Cardiac muscle cell (in vitro differentiated cells and primary cell): ENCODE results near the gene SULT2A1. TPM values are rescaled to one million over a fixed set of nuclear protein-coding genes. Genes with fewer than 3 reads are reported as not detected.

Experiments
- DNase-seq, 2 donors: peaks; one replicate each; pipeline versions ENCODE4 v3.0.0 to v3.0.0-alpha.2; 2010 to 2017; ENCODE audit warnings: low read depth in 1 of 2, low spot score in 1 of 2
- H3K27ac ChIP-seq: fragments of 200-600 bp; sonication (generic); 2 replicates; pipeline ENCODE4 v1.5.1; 2016
- H3K27me3 ChIP-seq: fragments of 200-600 bp; sonication (generic); 2 replicates; pipeline ENCODE4 v1.6.0; 2016; ENCODE audit warnings: control low read depth
- H3K36me3 ChIP-seq: fragments of 200-600 bp; sonication (generic); 2 replicates; pipeline ENCODE4 v1.5.1; 2016; ENCODE audit warnings: control low read depth
- H3K4me1 ChIP-seq: fragments of 200-600 bp; sonication (generic); 2 replicates; pipeline ENCODE4 v1.8.1; 2017; ENCODE audit warnings: low read depth, mild to moderate bottlenecking, mixed run types
- H3K4me3 ChIP-seq: fragments of 200-600 bp; sonication (generic); 2 replicates; pipeline ENCODE4 v1.5.1; 2016; ENCODE audit warnings: mild to moderate bottlenecking
- H3K9me3 ChIP-seq: fragments of 200-600 bp; sonication (generic); 2 replicates; pipeline ENCODE4 v1.5.1; 2017; ENCODE audit warnings: low read depth, mild to moderate bottlenecking, control low read depth
- polyA plus RNA-seq: library from polyadenylated mRNA; unstranded; fragments of >200 nt; fragmentation: Nextera tagmentation; extraction: Ambion mirVana; gene quantifications from 2 replicates; pipeline ENCODE4 v1.2.1, GENCODE V29; 2016
- total RNA-seq: library from RNA; depleted of rRNA; stranded (reverse); fragments of >200 nt; gene quantifications from 2 replicates; pipeline ENCODE4 v1.2.3, GENCODE V29; 2016
- TF ChIP-seq, protein P1 (sequence below): IDR thresholded peaks from 2 replicates; pipeline ENCODE4 v1.5.1; 2012; ENCODE audit warnings: low read depth, mild to moderate bottlenecking, low read length

SULT2A1 gene
- total and polyA plus RNA-seq, 2 experiments from 2014 or later = 0.09 TPM; not detected in 1

DNA sequence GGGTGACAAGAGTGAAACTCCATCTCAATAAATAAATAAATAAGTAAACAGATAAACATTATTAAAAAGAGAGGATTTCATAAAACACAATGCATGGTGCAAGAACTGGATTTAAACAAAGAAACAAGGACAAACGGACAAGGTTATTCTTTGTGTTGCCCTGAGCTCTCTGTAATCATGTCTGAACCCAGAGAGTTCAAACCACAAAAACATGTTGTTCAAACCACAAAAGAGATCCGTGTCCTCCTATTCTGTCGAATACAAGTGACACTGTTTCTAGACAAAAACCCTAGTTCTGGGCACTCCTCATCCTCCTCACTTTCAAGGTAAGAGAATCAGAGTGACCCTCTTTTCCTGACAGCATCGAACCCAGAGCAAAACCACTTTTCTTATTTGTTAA, 31.7 kb downstream of the SULT2A1 start:
- H3K4me3 ChIP-seq = no peak overlapping the region
- no peaks in the 10 kb centered on the region for H3K9me3 ChIP-seq
- TF ChIP-seq, protein P1, sequence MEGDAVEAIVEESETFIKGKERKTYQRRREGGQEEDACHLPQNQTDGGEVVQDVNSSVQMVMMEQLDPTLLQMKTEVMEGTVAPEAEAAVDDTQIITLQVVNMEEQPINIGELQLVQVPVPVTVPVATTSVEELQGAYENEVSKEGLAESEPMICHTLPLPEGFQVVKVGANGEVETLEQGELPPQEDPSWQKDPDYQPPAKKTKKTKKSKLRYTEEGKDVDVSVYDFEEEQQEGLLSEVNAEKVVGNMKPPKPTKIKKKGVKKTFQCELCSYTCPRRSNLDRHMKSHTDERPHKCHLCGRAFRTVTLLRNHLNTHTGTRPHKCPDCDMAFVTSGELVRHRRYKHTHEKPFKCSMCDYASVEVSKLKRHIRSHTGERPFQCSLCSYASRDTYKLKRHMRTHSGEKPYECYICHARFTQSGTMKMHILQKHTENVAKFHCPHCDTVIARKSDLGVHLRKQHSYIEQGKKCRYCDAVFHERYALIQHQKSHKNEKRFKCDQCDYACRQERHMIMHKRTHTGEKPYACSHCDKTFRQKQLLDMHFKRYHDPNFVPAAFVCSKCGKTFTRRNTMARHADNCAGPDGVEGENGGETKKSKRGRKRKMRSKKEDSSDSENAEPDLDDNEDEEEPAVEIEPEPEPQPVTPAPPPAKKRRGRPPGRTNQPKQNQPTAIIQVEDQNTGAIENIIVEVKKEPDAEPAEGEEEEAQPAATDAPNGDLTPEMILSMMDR = no peak
- H3K27ac ChIP-seq = no peak overlapping the region
- H3K4me1 ChIP-seq = no peaks in the 10 kb centered on the region
- H3K36me3 ChIP-seq = no peaks in the 10 kb centered on the region
- H3K27me3 ChIP-seq = no peaks in the 10 kb centered on the region
- DNase-seq = no peak

DNA sequence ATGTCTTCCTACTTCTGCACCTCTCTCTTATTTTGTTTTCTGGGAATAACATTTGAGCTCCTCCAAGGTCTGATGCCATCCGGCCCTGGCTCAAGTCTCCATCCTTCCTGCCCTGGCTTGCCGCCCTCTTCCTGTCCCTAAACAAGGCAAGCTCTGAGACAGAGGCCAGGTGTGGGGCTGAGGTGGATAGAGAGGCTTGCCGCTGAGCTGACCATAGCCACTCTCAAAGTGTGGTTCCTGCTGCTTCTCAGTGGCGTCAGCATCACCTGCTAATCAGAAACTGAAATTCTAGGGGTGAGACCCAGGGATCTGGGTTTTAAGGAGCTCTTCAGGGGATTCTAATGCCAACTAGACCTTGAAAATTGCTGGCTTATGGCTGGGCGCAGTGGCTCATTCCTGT, 33.1 kb downstream of the SULT2A1 start:
- TF ChIP-seq, protein P1 = no peak
- H3K27me3 ChIP-seq = no peaks in the 10 kb centered on the region

DNA sequence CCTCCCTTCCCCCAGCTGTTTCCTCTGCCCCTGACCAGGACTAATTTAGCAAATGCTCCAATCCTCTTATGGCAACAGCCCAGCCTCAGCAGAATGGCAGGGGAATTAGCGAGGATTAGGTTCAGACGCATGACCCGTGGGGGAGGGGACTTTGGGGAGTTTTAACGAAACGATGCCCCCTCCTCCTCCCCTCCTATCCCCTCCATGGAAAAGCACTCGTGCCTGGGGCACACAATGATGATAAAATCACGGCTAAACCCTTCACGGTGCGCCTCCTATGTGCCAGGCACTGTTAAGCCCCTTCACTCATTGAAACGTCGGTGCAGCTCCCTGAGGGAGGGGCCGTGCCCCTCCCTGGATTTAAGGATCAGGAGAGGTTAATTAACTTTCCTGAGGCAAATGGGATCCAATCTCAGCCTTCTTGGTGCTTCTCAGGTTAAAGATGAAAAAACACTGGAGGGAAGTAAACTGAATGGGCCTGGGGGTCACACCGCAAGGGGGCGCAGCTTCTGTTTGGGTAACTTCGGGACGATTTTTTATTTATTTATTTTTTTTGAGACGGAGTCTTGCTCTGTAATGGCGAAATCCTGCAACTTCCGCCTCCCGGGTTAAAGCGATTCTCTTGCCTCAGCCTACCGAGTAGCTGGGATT, 37.2 kb downstream of the SULT2A1 start:
- peak; percentile 44 to 46 for DNase-seq
- H3K27me3 ChIP-seq = no peaks in the 10 kb centered on the region
- no peaks in the 10 kb centered on the region for H3K4me1 ChIP-seq
- H3K9me3 ChIP-seq = no peaks in the 10 kb centered on the region
- H3K36me3 ChIP-seq = no peaks in the 10 kb centered on the region
- TF ChIP-seq, protein P1 = peak; percentile 50
- H3K4me3 ChIP-seq = peak overlapping the region; percentile 1
- H3K27ac ChIP-seq = no peak overlapping the region

More for the DNA sequence above, 33.1 kb downstream of the SULT2A1 start:
- no peak overlapping the region for H3K27ac ChIP-seq
- H3K4me1 ChIP-seq = no peaks in the 10 kb centered on the region
- H3K36me3 ChIP-seq = no peaks in the 10 kb centered on the region
- no peak for DNase-seq
- no peak overlapping the region for H3K4me3 ChIP-seq
- no peaks in the 10 kb centered on the region for H3K9me3 ChIP-seq

DNA sequence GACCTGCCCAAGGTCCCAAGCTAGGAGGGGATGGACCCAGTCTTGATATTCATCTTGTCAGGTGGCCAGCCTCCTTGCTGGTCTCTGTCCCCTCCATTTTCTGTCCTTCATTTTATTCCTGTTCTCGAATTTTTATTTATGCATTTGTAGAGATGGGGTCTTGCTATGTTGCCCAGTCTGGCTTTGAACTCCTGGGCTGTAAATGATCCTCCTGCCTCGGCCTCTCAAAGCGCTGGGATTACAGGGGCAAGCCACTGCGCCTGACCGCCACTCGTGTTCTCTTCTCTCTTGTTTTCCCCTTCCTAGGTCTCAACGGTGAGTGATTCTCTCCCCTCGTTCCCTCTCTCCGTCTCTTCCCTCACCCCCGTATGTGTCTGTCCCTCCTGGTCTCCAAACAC, 37.7 kb downstream of the SULT2A1 start:
- no peak for DNase-seq
- Histone ChIP-seq H3K4me3 (no peak overlapping the region), H3K9me3 (no peaks in the 10 kb centered on the region), H3K27me3 (no peaks in the 10 kb centered on the region), H3K36me3 (no peaks in the 10 kb centered on the region), H3K4me1 (no peaks in the 10 kb centered on the region), H3K27ac (no peak overlapping the region)
- TF ChIP-seq, protein P1 = no peak

DNA sequence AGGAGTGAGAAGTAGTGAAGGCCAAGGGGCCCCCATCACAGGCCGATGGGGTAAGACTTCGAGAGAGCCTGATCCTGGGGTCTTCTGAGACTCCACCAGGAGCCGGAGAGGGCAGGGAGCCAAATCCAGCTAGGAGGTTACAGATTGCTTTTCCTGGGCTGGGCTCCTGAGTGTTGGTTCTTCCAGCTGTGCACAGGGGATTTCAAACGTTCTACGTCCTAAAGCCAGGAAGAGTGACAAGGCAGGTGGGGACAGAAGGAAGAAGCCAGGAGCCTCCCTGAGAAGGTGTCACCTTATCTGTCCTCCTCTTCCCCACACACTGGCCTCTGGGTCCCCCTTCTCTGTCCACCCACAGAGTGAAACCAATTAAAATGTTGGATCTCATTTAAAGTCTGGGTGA, 43.2 kb downstream of the SULT2A1 start:
- no peak overlapping the region for H3K4me3 ChIP-seq
- TF ChIP-seq, protein P1 = no peak
- DNase-seq = no peak
- no peaks in the 10 kb centered on the region for H3K9me3 ChIP-seq
- H3K4me1 ChIP-seq = peaks cover 5% of the 10 kb centered on the region
- H3K27ac ChIP-seq = no peak overlapping the region
- H3K36me3 ChIP-seq = no peaks in the 10 kb centered on the region
- H3K27me3 ChIP-seq = no peaks in the 10 kb centered on the region
